GM12878 (cell line): Measurements from ENCODE around the gene HADHA. TPM values are rescaled to one million over a fixed set of nuclear protein-coding genes. Genes with fewer than 3 reads are reported as not detected.

Experiments
- ATAC-seq: fragments of 200-7000 bp; cut with Tn5 transposase; 3 replicates; pipeline ENCODE4 v1.9.1; 2020; ENCODE audit warnings: mild to moderate bottlenecking, moderate library complexity
- BruUV-seq: library from RNA; stranded (reverse); fragments of 400-500 nt; replicated peaks from 2 replicates; lab custom pipeline; 2021; lab: Mats Ljungman, UMichigan
- CTCF ChIA-PET: fragments of 300-600 bp; sonication (Branson Sonifier 250); formaldehyde crosslinking; extraction: SDS; loops from one replicate; lab custom pipeline; 2021; ENCODE audit warnings: inconsistent platforms; lab: Yijun Ruan, JAX
- POLR2A ChIA-PET: fragments of 350-600 bp; formaldehyde crosslinking; extraction: SDS; loops from one replicate; lab custom pipeline; 2021; ENCODE audit warnings: inconsistent platforms; lab: Charles Lee
- RAD21 ChIA-PET: fragments of 300-600 bp; sonication (Branson Sonifier 250); formaldehyde crosslinking; loops from one replicate; lab custom pipeline; 2023; ENCODE audit warnings: antibody characterized with exemption; ENCODE audit not compliant: unreplicated experiment; lab: Charles Lee
- SMC1A ChIA-PET: fragments of 300-600 bp; sonication (Branson Sonifier 250); formaldehyde crosslinking; loops from one replicate; lab custom pipeline; 2023; ENCODE audit not compliant: unreplicated experiment, uncharacterized antibody; lab: Charles Lee
- DNase-seq: peaks from one replicate; pipeline ENCODE4 v3.0.0-alpha.2; 2011; ENCODE audit warnings: low read depth, low spot score
- FAIRE-seq: peaks from 3 replicates; lab custom pipeline; 2011; peaks lifted over from hg19 to GRCh38; lab: Jason Lieb, UNC
- H2AFZ ChIP-seq: 2 replicates; pipeline ENCODE4 v1.6.0; 2011; ENCODE audit warnings: low read depth, low read length, control low read depth; ENCODE audit not compliant: control insufficient read depth
- H3K27ac ChIP-seq: 2 replicates; pipeline ENCODE4 v1.5.1; 2011; ENCODE audit warnings: control low read depth; ENCODE audit not compliant: control insufficient read depth, insufficient read depth
- H3K27me3 ChIP-seq, 2 experiments: replicated peaks in 1 of 2; 2 replicates each; pipeline versions ENCODE4 v1.6.0 to v1.6.1; 2011; ENCODE audit warnings: low read length in 1 of 2; ENCODE audit not compliant: control insufficient read depth in 2 of 2, insufficient read depth in 2 of 2
- H3K36me3 ChIP-seq, 2 experiments: 2 replicates each; pipeline ENCODE4 v1.5.1; 2011; ENCODE audit warnings: low read length in 1 of 2; ENCODE audit not compliant: control insufficient read depth in 2 of 2, insufficient read depth in 2 of 2
- H3K4me1 ChIP-seq: 2 replicates; pipeline ENCODE4 v1.6.1; 2011; ENCODE audit warnings: mild to moderate bottlenecking, low read length, moderate library complexity, mixed read lengths; ENCODE audit not compliant: control insufficient read depth, insufficient read depth
- H3K4me2 ChIP-seq: 2 replicates; pipeline ENCODE4 v1.6.0; 2011; ENCODE audit warnings: control low read depth; ENCODE audit not compliant: control insufficient read depth, insufficient read depth
- H3K4me3 ChIP-seq: fragments of 200-600 bp; sonication (generic); 2 replicates; pipeline ENCODE4 v1.5.1; 2016
- H3K79me2 ChIP-seq: 2 replicates; pipeline ENCODE4 v1.6.0; 2011; ENCODE audit warnings: low read length; ENCODE audit not compliant: control insufficient read depth, insufficient read depth
- H3K9ac ChIP-seq: 2 replicates; pipeline ENCODE4 v1.8.0; 2011; ENCODE audit warnings: low read length, control low read depth, mixed read lengths; ENCODE audit not compliant: control insufficient read depth, insufficient read depth
- H3K9me3 ChIP-seq: replicated peaks from 3 replicates; pipeline ENCODE4 v1.5.1; 2011; ENCODE audit warnings: mild to moderate bottlenecking, low read length; ENCODE audit not compliant: control insufficient read depth, insufficient read depth
- H4K20me1 ChIP-seq: 2 replicates; pipeline ENCODE4 v1.6.0; 2011; ENCODE audit not compliant: control insufficient read depth, insufficient read depth
- RBBP5 ChIP-seq: fragments of 200-600 bp; sonication (generic); conservative IDR thresholded peaks from 2 replicates; pipeline ENCODE4 v1.6.1; 2016
- ZBTB40 ChIP-seq: fragments of 450-650 bp; IDR thresholded peaks from 2 replicates; pipeline ENCODE4 v1.6.1; 2016; ENCODE audit warnings: mild to moderate bottlenecking, moderate library complexity, borderline replicate concordance
- WGBS: methylation state at CpG from one replicate; pipeline ENCODE4 v1.1.6; 2016; ENCODE audit warnings: low lambda C conversion rate; ENCODE audit not compliant: insufficient replicate concordance, insufficient coverage; ENCODE audit errors: missing lambda C conversion rate; 5-methylcytosine and 5-hydroxymethylcytosine counted together
- in situ Hi-C: fragments of 300-500 bp; cut with MboI; formaldehyde crosslinking; loops from 9 replicates; pipeline ENCODE4 v1.14.3; 2018; ENCODE audit warnings: mixed read lengths
- intact Hi-C: fragments of 100-400 bp; cut with micrococcal nuclease; formaldehyde crosslinking; loops from one replicate; pipeline ENCODE4 v1.14.2; 2022; ENCODE audit not compliant: unreplicated experiment
- polyA plus RNA-seq, 11 experiments: library from polyadenylated mRNA; depleted of rRNA in 4 of 11; unstranded in 6 of 11; stranded (reverse) in 5 of 11; fragments of >200 nt; fragmentation: Nextera tagmentation in 4 of 11; fragmentation: Illumina TruSeq in 1 of 11; extraction: Ambion mirVana in 4 of 11; extraction: Trizol in 1 of 11; gene quantifications; 1 replicate in 1 of 11; 2 replicates in 10 of 11; pipeline versions ENCODE4 v1.2.1 to v1.2.3, GENCODE V29; 2011 to 2016; ENCODE audit warnings: inconsistent platforms in 2 of 11, missing spikeins in 2 of 11, low read depth in 1 of 11
- total RNA-seq, 4 experiments: library from RNA; depleted of rRNA in 3 of 4; stranded (reverse); fragments of >200 nt in 3 of 4; fragmentation: Illumina TruSeq in 1 of 4; extraction: Trizol in 1 of 4; gene quantifications; 2 replicates each; pipeline versions ENCODE4 v1.2.1 to v1.2.3, GENCODE V29; 2013 to 2021

The HADHA gene
- total and polyA plus RNA-seq, 10 of the 15 experiments (the other 5 are each of a cell fraction or from before 2014, with no cell fraction given): 109 to 207 (median 165) TPM

- ChIA-PET SMC1A (interaction anchor here (0.6 to 8.9 kb wide), 4 partner anchors 10 to 116 kb away, joined by 3 to 71 read pairs (median 4); no protein-coding TSS in a partner anchor), CTCF (interaction anchor here (0.6 kb wide), 1 partner anchor 89 kb away, joined by 3 read pairs; no protein-coding TSS in a partner anchor), POLR2A (interaction anchor here (0.6 to 5.1 kb wide), 2 partner anchors 103 to 203 kb away, joined by 3 to 35 read pairs; partner anchors contain the start of genes ADGRF3 and SELENOI), RAD21 (interaction anchor here (1.2 to 3.0 kb wide), 2 partner anchors 58 kb away, joined by 3 to 11 read pairs; no protein-coding TSS in a partner anchor)
- no peaks in the 10 kb centered on the region; the same call in 2 of the 3 replicates for H3K9me3 ChIP-seq
- in situ Hi-C loops (no loop called here), intact Hi-C loops (no loop called here)
- 0 out of 2 replicates have a peak overlapping the region, but pooled peaks have one; percentile 15 for H3K4me3 ChIP-seq
- 0 out of 2 replicates have a peak, but pooled peaks have one; percentile 12 for TF ChIP-seq ZBTB40
- no peak for TF ChIP-seq RBBP5
- H3K27ac ChIP-seq: no peak overlapping the region
- H3K79me2 ChIP-seq: peaks cover 75% of the 10 kb centered on the region
- H4K20me1 ChIP-seq: no peaks in the 10 kb centered on the region
- FAIRE-seq (no peak), DNase-seq (no peak), ATAC-seq (no peak)
- H3K4me2 ChIP-seq: peak overlapping the region; percentile 59; the same call in 1 of the 2 replicates
- no peak overlapping the region; the same call in 1 of the 2 replicates for H3K9ac ChIP-seq
- no peak overlapping the region for H2AFZ ChIP-seq
- no TSS peak for BruUV-seq
- H3K4me1 ChIP-seq: peaks cover 13% of the 10 kb centered on the region
- no peaks in the 10 kb centered on the region for H3K27me3 ChIP-seq
- H3K36me3 ChIP-seq: peaks cover 1 to 12% of the 10 kb centered on the region in 2 experiments; a peak in 2 of 4 replicates
- 89% methylated on average over 6 of the region's 6 CpGs for WGBS
Observed at GRCh38 chr2:26241928-26242436, 2.5 kb downstream of the HADHA start.
